Loucy (cell line): Measurements from ENCODE around the gene PPOX.
A peak's percentile ranks its signal among the peaks of the same experiment; 100 is the strongest.

Source experiments
- H2AFZ ChIP-seq: fragments of 200-600 bp; sonication (generic); 2 replicates; pipeline ENCODE4 v1.6.0; 2016; ENCODE audit warnings: antibody characterized with exemption, mild to moderate bottlenecking, low read length, moderate library complexity
- H3F3A ChIP-seq: fragments of 200-600 bp; 2 replicates; pipeline ENCODE4 v1.6.0; 2016; ENCODE audit warnings: antibody characterized with exemption, low read depth, mild to moderate bottlenecking
- H3K27me3 ChIP-seq: fragments of 200-600 bp; sonication (generic); 2 replicates; pipeline ENCODE4 v1.6.1; 2014; ENCODE audit warnings: low read length, mild to moderate bottlenecking; ENCODE audit not compliant: insufficient read depth, poor library complexity, severe bottlenecking
- H3K36me3 ChIP-seq: fragments of 200-600 bp; sonication (generic); 2 replicates; pipeline ENCODE4 v1.6.1; 2016; ENCODE audit warnings: low read length; ENCODE audit not compliant: insufficient read depth
- H3K4me1 ChIP-seq: fragments of 200-600 bp; sonication (generic); 2 replicates; pipeline ENCODE4 v1.5.1; 2014; ENCODE audit warnings: low read length, mild to moderate bottlenecking; ENCODE audit not compliant: insufficient read depth, poor library complexity, severe bottlenecking
- H3K4me2 ChIP-seq: fragments of 200-600 bp; sonication (generic); 2 replicates; pipeline ENCODE4 v1.6.0; 2014; ENCODE audit warnings: antibody characterized with exemption, low read length, low read depth, mild to moderate bottlenecking; ENCODE audit not compliant: poor library complexity, severe bottlenecking
- H3K4me3 ChIP-seq: fragments of 200-600 bp; sonication (generic); 2 replicates; pipeline ENCODE4 v1.5.1; 2014; ENCODE audit warnings: low read length, mild to moderate bottlenecking, mixed read lengths; ENCODE audit not compliant: poor library complexity, severe bottlenecking
- H3K79me2 ChIP-seq: fragments of 200-600 bp; sonication (generic); 2 replicates; pipeline ENCODE4 v1.6.1; 2014; ENCODE audit warnings: low read length; ENCODE audit not compliant: insufficient read depth
- H3K9ac ChIP-seq: fragments of 200-600 bp; sonication (generic); 2 replicates; pipeline ENCODE4 v1.6.0; 2014; ENCODE audit warnings: mild to moderate bottlenecking, low read depth, low read length, moderate library complexity; ENCODE audit not compliant: poor library complexity, severe bottlenecking
- H3K9me2 ChIP-seq: fragments of 200-600 bp; sonication (generic); replicated peaks from 2 replicates; pipeline ENCODE4 v1.6.1; 2016; ENCODE audit warnings: low read depth, low read length, mixed read lengths
- H3K9me3 ChIP-seq: fragments of 200-600 bp; sonication (generic); 2 replicates; pipeline ENCODE4 v1.6.1; 2014; ENCODE audit warnings: mild to moderate bottlenecking, antibody characterized with exemption, low read length, low read depth; ENCODE audit not compliant: insufficient read depth
- H4K20me1 ChIP-seq: fragments of 200-600 bp; sonication (generic); 2 replicates; pipeline ENCODE4 v1.6.0; 2014; ENCODE audit warnings: antibody characterized with exemption, low read length, mild to moderate bottlenecking; ENCODE audit not compliant: insufficient read depth, poor library complexity, severe bottlenecking
- EZH2phosphoT487 ChIP-seq: fragments of 200-600 bp; IDR thresholded peaks from 2 replicates; pipeline ENCODE4 v1.6.1; 2018; ENCODE audit warnings: antibody characterized with exemption, mild to moderate bottlenecking, moderate library complexity, borderline replicate concordance
- TF ChIP-seq, protein P1 (sequence below): fragments of 200-600 bp; sonication (generic); conservative IDR thresholded peaks from 2 replicates; pipeline ENCODE4 v1.5.1; 2014; ENCODE audit warnings: mild to moderate bottlenecking, antibody characterized with exemption, low read length

PPOX gene

DNA sequence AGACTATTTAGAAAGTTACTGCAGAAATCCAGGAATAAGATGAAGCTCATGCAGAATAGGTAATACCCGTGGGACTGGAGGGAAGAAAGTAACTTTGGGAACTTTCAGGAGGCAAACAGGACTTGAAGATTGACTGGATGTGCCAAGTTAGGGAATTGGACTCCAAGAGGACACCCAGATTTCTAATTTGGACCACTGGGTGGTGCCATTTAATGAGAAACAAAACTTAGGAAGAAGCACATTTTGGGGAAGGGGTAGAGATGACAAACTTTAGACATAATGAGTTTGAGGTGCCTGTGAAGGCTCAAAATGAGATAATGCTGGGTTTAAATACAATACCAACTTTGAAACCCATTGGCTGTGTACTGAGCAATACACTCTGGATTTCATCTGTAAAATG is 14.4 kb downstream of the PPOX start:
- H3K9ac ChIP-seq = no peak overlapping the region

DNA sequence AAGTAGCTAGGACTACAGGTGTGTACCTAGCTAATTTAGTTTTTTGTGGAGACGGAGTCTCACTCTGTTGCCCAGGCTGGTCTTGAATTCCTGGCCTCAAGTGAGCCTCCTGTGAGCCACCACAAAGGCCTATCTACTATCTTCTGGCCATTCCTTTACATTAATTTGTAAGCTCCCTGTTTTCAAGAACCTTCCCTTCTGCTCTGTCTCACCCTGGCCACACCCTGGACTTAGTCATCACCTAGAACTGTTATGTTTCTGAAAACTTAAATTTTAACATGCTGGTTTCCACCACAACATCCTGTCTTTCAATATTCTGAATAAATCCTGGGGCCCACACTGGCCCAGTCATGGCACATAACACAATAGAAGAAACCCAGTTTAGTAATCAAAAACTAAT is 16.0 kb downstream of the PPOX start:
- Histone ChIP-seq H3K36me3 (no peaks in the 10 kb centered on the region), H3K79me2 (peaks cover under 1% of the 10 kb centered on the region; the same call in 1 of the 2 replicates), H3K4me2 (peak overlapping the region; percentile 59), H3K9ac (peak overlapping the region; percentile 25), H3F3A (0 out of 2 replicates have a peak, but pooled peaks cover 5% of the 10 kb centered on the region), H3K9me2 (no peaks in the 10 kb centered on the region), H3K9me3 (no peaks in the 10 kb centered on the region), H3K4me3 (peak overlapping the region; percentile 36), H2AFZ (peak overlapping the region; percentile 27; the same call in 1 of the 2 replicates), H4K20me1 (no peaks in the 10 kb centered on the region), H3K27me3 (no peaks in the 10 kb centered on the region), H3K4me1 (peaks cover 52% of the 10 kb centered on the region)
- TF ChIP-seq, protein P1, sequence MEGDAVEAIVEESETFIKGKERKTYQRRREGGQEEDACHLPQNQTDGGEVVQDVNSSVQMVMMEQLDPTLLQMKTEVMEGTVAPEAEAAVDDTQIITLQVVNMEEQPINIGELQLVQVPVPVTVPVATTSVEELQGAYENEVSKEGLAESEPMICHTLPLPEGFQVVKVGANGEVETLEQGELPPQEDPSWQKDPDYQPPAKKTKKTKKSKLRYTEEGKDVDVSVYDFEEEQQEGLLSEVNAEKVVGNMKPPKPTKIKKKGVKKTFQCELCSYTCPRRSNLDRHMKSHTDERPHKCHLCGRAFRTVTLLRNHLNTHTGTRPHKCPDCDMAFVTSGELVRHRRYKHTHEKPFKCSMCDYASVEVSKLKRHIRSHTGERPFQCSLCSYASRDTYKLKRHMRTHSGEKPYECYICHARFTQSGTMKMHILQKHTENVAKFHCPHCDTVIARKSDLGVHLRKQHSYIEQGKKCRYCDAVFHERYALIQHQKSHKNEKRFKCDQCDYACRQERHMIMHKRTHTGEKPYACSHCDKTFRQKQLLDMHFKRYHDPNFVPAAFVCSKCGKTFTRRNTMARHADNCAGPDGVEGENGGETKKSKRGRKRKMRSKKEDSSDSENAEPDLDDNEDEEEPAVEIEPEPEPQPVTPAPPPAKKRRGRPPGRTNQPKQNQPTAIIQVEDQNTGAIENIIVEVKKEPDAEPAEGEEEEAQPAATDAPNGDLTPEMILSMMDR = no peak
- no peak for TF ChIP-seq EZH2phosphoT487

More for the DNA sequence above, 14.4 kb downstream of the PPOX start:
- H3K79me2 ChIP-seq = peaks cover 16% of the 10 kb centered on the region
- H3K9me2 ChIP-seq = no peaks in the 10 kb centered on the region
- H3K4me3 ChIP-seq = no peak overlapping the region
- 0 out of 2 replicates have a peak, but pooled peaks cover 1% of the 10 kb centered on the region for H3F3A ChIP-seq
- H3K4me1 ChIP-seq = peaks cover 50% of the 10 kb centered on the region
- H3K27me3 ChIP-seq = no peaks in the 10 kb centered on the region
- H2AFZ ChIP-seq = no peak overlapping the region
- peaks cover 6% of the 10 kb centered on the region for H4K20me1 ChIP-seq
- H3K4me2 ChIP-seq = no peak overlapping the region
- H3K36me3 ChIP-seq = no peaks in the 10 kb centered on the region
- H3K9me3 ChIP-seq = no peaks in the 10 kb centered on the region
- TF ChIP-seq, protein P1 = peak; percentile 66
- no peak for TF ChIP-seq EZH2phosphoT487

DNA sequence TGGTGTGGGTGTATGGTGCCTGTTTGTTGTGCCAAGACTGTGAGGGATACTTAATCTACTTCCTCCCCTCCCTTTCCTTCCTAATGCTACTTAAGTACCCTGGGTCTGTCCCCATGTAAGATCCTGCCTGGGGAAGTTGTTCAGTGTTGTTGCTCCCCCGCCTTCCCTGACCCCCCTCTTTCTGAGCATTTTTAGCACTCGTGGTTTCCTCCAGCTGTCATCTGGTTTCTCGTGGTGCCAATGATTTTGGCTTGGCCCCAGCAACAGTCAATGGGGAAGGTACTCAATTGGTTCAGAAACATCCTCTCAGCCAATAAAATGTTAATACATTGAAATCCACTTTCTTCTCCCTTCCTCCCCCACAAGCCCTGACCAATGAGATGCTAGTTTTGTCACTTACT is 19.1 kb downstream of the PPOX start:
- H3K9me3 ChIP-seq = no peaks in the 10 kb centered on the region
- 0 out of 2 replicates have a peak, but pooled peaks cover 5% of the 10 kb centered on the region for H3F3A ChIP-seq
- TF ChIP-seq EZH2phosphoT487 = no peak
- TF ChIP-seq, protein P1 = no peak
- peak overlapping the region; percentile 21; the same call in 1 of the 2 replicates for H2AFZ ChIP-seq
- H3K79me2 ChIP-seq = no peaks in the 10 kb centered on the region
- peak overlapping the region; percentile 65 for H3K9ac ChIP-seq
- peak overlapping the region; percentile 47 for H3K4me3 ChIP-seq
- H3K4me2 ChIP-seq = peak overlapping the region; percentile 70
- no peaks in the 10 kb centered on the region for H4K20me1 ChIP-seq
- H3K9me2 ChIP-seq = no peaks in the 10 kb centered on the region
- H3K4me1 ChIP-seq = peaks cover 46% of the 10 kb centered on the region
- H3K36me3 ChIP-seq = no peaks in the 10 kb centered on the region
- no peaks in the 10 kb centered on the region for H3K27me3 ChIP-seq
